CD14-positive monocyte (primary cell): ENCODE results near the gene TGFB3. TPM values are rescaled to one million over a fixed set of nuclear protein-coding genes. Genes with fewer than 3 reads are reported as not detected.

Source experiments
- DNase-seq, 3 donors: peaks; one replicate each; pipeline ENCODE4 v3.0.0-alpha.2; 2011 to 2022
- H2AFZ ChIP-seq: 2 replicates; pipeline ENCODE4 v1.6.0; 2012; ENCODE audit warnings: mild to moderate bottlenecking, low read depth, low read length, inconsistent platforms; ENCODE audit not compliant: insufficient read depth, poor library complexity, severe bottlenecking
- H3K27ac ChIP-seq, 2 donors: 1 replicate in 1 of 2; 2 replicates in 1 of 2; pipeline ENCODE4 v1.5.1; 2012 to 2013; ENCODE audit warnings: low read length in 2 of 2, control low read depth in 1 of 2, inconsistent platforms in 1 of 2, low read depth in 1 of 2, mild to moderate bottlenecking in 1 of 2
- H3K27me3 ChIP-seq, 2 donors: one replicate each; pipeline versions ENCODE4 v1.6.0 to v1.6.1; 2011 to 2013; ENCODE audit warnings: low read length in 2 of 2; ENCODE audit not compliant: control insufficient read depth in 2 of 2, insufficient read depth in 2 of 2
- H3K36me3 ChIP-seq, 2 donors: replicated peaks in 1 of 2; 1 replicate in 1 of 2; 2 replicates in 1 of 2; pipeline versions ENCODE4 v1.5.1 to v1.6.1; 2012 to 2013; ENCODE audit warnings: low read length in 2 of 2, control low read depth in 1 of 2, inconsistent platforms in 1 of 2, mild to moderate bottlenecking in 1 of 2; ENCODE audit not compliant: insufficient read depth in 2 of 2, control insufficient read depth in 1 of 2
- H3K4me1 ChIP-seq, 2 donors: 1 replicate in 1 of 2; 2 replicates in 1 of 2; pipeline versions ENCODE4 v1.5.1 to v1.6.1; 2012 to 2013; ENCODE audit warnings: low read length in 2 of 2, control low read depth in 1 of 2, inconsistent platforms in 1 of 2, mild to moderate bottlenecking in 1 of 2, moderate library complexity in 1 of 2; ENCODE audit not compliant: insufficient read depth in 2 of 2, control insufficient read depth in 1 of 2
- H3K4me2 ChIP-seq: replicated peaks from 2 replicates; pipeline ENCODE3; 2012; ENCODE audit warnings: low read length, moderate library complexity, mild to moderate bottlenecking; ENCODE audit not compliant: poor library complexity, severe bottlenecking; ENCODE audit errors: extremely low read depth
- H3K4me3 ChIP-seq, 3 experiments: fragments of 200-600 bp in 1 of 3; sonication (generic) in 1 of 3; replicated peaks in 1 of 3; 1 replicate in 2 of 3; 2 replicates in 1 of 3; pipeline ENCODE4 v1.5.1; 2011 to 2013; ENCODE audit warnings: low read length in 3 of 3, mild to moderate bottlenecking in 3 of 3, control low read depth in 2 of 3, low read depth in 2 of 3, inconsistent platforms in 1 of 3, moderate library complexity in 1 of 3
- H3K79me2 ChIP-seq: 2 replicates; pipeline ENCODE4 v1.6.0; 2012; ENCODE audit warnings: mild to moderate bottlenecking, control low read depth, inconsistent platforms, low read length, moderate library complexity; ENCODE audit not compliant: insufficient read depth
- H3K9ac ChIP-seq: 2 replicates; pipeline ENCODE4 v1.6.0; 2017; ENCODE audit warnings: low read length, mild to moderate bottlenecking; ENCODE audit not compliant: insufficient read depth, poor library complexity, severe bottlenecking
- H3K9me3 ChIP-seq, 2 donors: replicated peaks in 1 of 2; 1 replicate in 1 of 2; 2 replicates in 1 of 2; pipeline versions ENCODE4 v1.5.1 to v1.6.1; 2012 to 2013; ENCODE audit warnings: low read length in 2 of 2, control low read depth in 1 of 2; ENCODE audit not compliant: control insufficient read depth in 1 of 2, insufficient read depth in 1 of 2
- H4K20me1 ChIP-seq: 2 replicates; pipeline ENCODE4 v1.6.0; 2012; ENCODE audit warnings: mild to moderate bottlenecking, low read length, control low read depth, moderate library complexity; ENCODE audit not compliant: insufficient read depth
- H3K27ac Mint-ChIP-seq, 7 donors: one replicate each; pipeline ENCODE4 v1.8.0; 2020; ENCODE audit warnings: mild to moderate bottlenecking in 7 of 7, mixed read lengths in 7 of 7, moderate library complexity in 6 of 7, inconsistent platforms in 2 of 7
- H3K27me3 Mint-ChIP-seq, 3 donors: one replicate each; pipeline ENCODE4 v1.8.0; 2021 to 2022; ENCODE audit warnings: low read depth in 3 of 3, mild to moderate bottlenecking in 3 of 3, mixed read lengths in 3 of 3, moderate library complexity in 3 of 3, inconsistent platforms in 1 of 3
- H3K36me3 Mint-ChIP-seq, 2 donors: one replicate each; pipeline ENCODE4 v1.8.0; 2020; ENCODE audit warnings: mixed read lengths in 2 of 2, inconsistent platforms in 1 of 2, mild to moderate bottlenecking in 1 of 2
- H3K4me1 Mint-ChIP-seq: one replicate; pipeline ENCODE4 v1.8.0; 2020; ENCODE audit warnings: mild to moderate bottlenecking, mixed read lengths
- H3K4me3 Mint-ChIP-seq, 2 donors: one replicate each; pipeline ENCODE4 v1.8.0; 2020; ENCODE audit warnings: mild to moderate bottlenecking in 2 of 2, mixed read lengths in 2 of 2, moderate library complexity in 1 of 2
- H3K9me3 Mint-ChIP-seq, 7 donors: one replicate each; pipeline ENCODE4 v1.8.0; 2020 to 2022; ENCODE audit warnings: mixed read lengths in 7 of 7, mild to moderate bottlenecking in 6 of 7, moderate library complexity in 6 of 7, inconsistent platforms in 2 of 7
- WGBS: methylation state at CpG from one replicate; pipeline ENCODE4 v1.1.5; 2013; ENCODE audit warnings: missing lambda C conversion rate; ENCODE audit not compliant: insufficient coverage; 5-methylcytosine and 5-hydroxymethylcytosine counted together
- intact Hi-C, 2 donors: fragments of 100-400 bp; cut with micrococcal nuclease; formaldehyde crosslinking; loops; one replicate each; pipeline versions ENCODE4 v1.15.0 to v1.15.1; 2023
- polyA plus RNA-seq, 3 donors: library from polyadenylated mRNA; depleted of rRNA in 1 of 3; unstranded in 2 of 3; stranded (reverse) in 1 of 3; fragments of 300-500 nt in 2 of 3; fragments of >200 nt in 1 of 3; fragmentation: Illumina TruSeq in 2 of 3; gene quantifications; 1 replicate in 2 of 3; 2 replicates in 1 of 3; pipeline ENCODE4 v1.2.3, GENCODE V29; 2012 to 2021
- TF ChIP-seq, protein P1 (sequence below): fragments of 200-600 bp; IDR thresholded peaks from one replicate; pipeline ENCODE4 v1.8.0; 2022; ENCODE audit warnings: antibody characterized with exemption, mild to moderate bottlenecking

Gene TGFB3
- polyA plus RNA-seq, 3 donors: 0.07 to 1.8 TPM; not detected in 1

DNA sequence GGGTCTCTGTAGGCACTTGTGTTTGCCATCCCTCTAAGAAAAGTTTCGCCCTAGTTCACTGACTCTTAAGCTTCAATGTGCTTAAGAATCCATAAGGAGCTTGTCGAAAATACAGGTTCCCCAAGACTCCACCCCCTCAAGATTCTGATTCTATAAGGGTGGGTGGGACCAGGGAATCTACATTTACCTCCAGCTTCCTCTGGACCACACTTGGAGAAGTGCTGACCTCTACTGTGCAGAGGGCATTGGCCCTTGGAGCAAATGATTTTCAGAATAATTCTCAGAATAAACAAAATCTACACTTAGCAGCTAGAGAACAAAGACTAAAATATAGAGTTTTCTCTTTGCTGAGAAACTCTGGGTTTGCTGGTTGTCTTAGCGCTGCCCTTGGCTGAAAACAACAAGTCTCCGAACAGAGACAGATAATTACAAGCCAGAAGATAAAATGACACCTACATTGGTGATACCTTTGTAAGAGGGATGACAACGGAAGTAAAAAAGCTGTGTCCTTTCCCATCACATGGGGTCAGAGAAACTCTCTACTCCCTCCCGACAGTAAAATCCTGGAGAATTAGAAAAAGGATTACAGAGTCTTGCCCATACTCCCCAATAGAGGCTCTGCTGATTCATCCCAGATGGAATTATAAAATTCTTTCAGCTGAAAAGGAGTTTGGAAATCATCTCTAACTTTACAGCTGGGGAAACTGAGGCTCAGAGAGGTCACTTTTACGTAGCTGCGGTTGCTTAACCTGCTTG lies 4.8 kb downstream of the TGFB3 start:
- Histone ChIP-seq H3K36me3 (no peaks in the 10 kb centered on the region), H3K4me1 (peaks cover 12 to 13% of the 10 kb centered on the region in 2 donors), H2AFZ (no peak overlapping the region), H3K9ac (no peak overlapping the region), H3K27ac (no peak overlapping the region), H4K20me1 (no peaks in the 10 kb centered on the region), H3K27me3 (no peaks in the 10 kb centered on the region), H3K4me3 (no peak overlapping the region), H3K9me3 (no peaks in the 10 kb centered on the region), H3K79me2 (no peaks in the 10 kb centered on the region), H3K4me2 (no peak overlapping the region)
- peak overlapping the region in 1 of 7 donors; percentile 23 for H3K27ac Mint-ChIP-seq
- peaks cover 29% of the 10 kb centered on the region for H3K4me1 Mint-ChIP-seq
- DNase-seq: no peak
- TF ChIP-seq, protein P1, sequence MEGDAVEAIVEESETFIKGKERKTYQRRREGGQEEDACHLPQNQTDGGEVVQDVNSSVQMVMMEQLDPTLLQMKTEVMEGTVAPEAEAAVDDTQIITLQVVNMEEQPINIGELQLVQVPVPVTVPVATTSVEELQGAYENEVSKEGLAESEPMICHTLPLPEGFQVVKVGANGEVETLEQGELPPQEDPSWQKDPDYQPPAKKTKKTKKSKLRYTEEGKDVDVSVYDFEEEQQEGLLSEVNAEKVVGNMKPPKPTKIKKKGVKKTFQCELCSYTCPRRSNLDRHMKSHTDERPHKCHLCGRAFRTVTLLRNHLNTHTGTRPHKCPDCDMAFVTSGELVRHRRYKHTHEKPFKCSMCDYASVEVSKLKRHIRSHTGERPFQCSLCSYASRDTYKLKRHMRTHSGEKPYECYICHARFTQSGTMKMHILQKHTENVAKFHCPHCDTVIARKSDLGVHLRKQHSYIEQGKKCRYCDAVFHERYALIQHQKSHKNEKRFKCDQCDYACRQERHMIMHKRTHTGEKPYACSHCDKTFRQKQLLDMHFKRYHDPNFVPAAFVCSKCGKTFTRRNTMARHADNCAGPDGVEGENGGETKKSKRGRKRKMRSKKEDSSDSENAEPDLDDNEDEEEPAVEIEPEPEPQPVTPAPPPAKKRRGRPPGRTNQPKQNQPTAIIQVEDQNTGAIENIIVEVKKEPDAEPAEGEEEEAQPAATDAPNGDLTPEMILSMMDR: no peak
- H3K9me3 Mint-ChIP-seq: no peaks in the 10 kb centered on the region
- H3K36me3 Mint-ChIP-seq: peaks cover 0 to 1% of the 10 kb centered on the region in 2 donors
- H3K4me3 Mint-ChIP-seq: no peak overlapping the region
- peaks cover 5 to 24% (median 8%) of the 10 kb centered on the region in 3 donors for H3K27me3 Mint-ChIP-seq
- WGBS: no CpG with 5 or more reads among the region's 8 CpGs
- intact Hi-C loops: no loop called here

DNA sequence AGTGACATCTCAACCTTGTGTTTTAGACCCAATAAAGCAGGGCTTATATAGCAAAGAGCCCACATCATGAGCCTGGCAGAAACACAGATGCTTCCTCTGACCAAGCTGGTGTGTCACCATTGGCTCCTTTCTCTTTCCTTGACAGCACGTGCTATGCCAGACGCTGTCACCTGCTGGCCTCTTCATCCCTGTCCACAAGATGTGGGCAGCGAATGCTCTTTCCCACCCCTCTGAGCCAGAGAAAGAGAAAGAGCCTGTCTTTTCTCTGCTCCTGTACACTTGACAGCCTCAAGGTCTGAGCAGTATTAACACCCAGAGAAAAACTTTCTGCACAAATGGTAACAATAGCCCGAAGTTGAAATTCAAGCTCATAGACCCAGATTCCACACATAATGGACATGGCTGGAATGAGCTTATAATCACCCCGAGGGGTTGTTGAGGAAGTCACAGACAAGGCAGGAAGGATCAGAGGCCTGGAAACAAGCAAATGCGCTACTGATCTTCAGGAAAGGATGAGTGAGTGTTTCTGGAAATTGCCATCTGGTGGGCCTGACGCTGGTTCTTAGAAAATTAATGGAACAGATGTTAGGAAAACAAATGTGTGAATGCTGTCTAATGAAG lies 8.9 kb downstream of the TGFB3 start:
- Mint-ChIP-seq H3K36me3 (no peaks in the 10 kb centered on the region), H3K27me3 (peaks cover 0 to 2% (median under 1%) of the 10 kb centered on the region in 3 donors), H3K27ac (peak overlapping the region in 1 of 7 donors; percentile 11), H3K4me1 (peaks cover under 1% of the 10 kb centered on the region), H3K9me3 (no peaks in the 10 kb centered on the region), H3K4me3 (no peak overlapping the region)
- TF ChIP-seq, protein P1: no peak
- no peaks in the 10 kb centered on the region for H4K20me1 ChIP-seq
- no peak for DNase-seq
- WGBS: 59% methylated on average over 5 of the region's 7 CpGs
- H3K9ac ChIP-seq: no peak overlapping the region
- no peak overlapping the region for H3K27ac ChIP-seq
- no peaks in the 10 kb centered on the region for H3K27me3 ChIP-seq
- no peak overlapping the region for H2AFZ ChIP-seq
- no peaks in the 10 kb centered on the region for H3K4me1 ChIP-seq
- H3K79me2 ChIP-seq: no peaks in the 10 kb centered on the region
- H3K4me3 ChIP-seq: no peak overlapping the region
- no peak overlapping the region for H3K4me2 ChIP-seq
- no peaks in the 10 kb centered on the region for H3K36me3 ChIP-seq
- no peaks in the 10 kb centered on the region for H3K9me3 ChIP-seq
- intact Hi-C loops: no loop called here
